IMR-90 (cell line): ENCODE measurements around the gene GOLGA8Q. TPM values are rescaled to one million over a fixed set of nuclear protein-coding genes. Genes with fewer than 3 reads are reported as not detected.
"Not testable (repeated sequence)": the region's sequence is repeated elsewhere in the genome, so short reads cannot be mapped to it uniquely, and the experiment has no call there.

ENCODE experiments used
- ATAC-seq: fragments of 200-7000 bp; cut with Tn5 transposase; 2 replicates; pipeline ENCODE4 v1.9.1; 2020; ENCODE audit warnings: low read depth, mild to moderate bottlenecking, moderate library complexity
- BruUV-seq: library from RNA; stranded (reverse); fragments of 400-500 nt; replicated peaks from 2 replicates; lab custom pipeline; 2021; lab: Mats Ljungman, UMichigan
- CTCF ChIA-PET: fragments of 300-600 bp; formaldehyde crosslinking; extraction: SDS; loops from one replicate; lab custom pipeline; 2021; ENCODE audit warnings: antibody characterized with exemption; lab: Yijun Ruan, JAX
- POLR2A ChIA-PET: fragments of 300-600 bp; sonication (Branson Sonifier 250); formaldehyde crosslinking; loops from one replicate; lab custom pipeline; 2022; ENCODE audit warnings: antibody characterized with exemption; ENCODE audit not compliant: unreplicated experiment; lab: Charles Lee
- DNase-seq: peaks from one replicate; pipeline ENCODE4 v3.0.0; 2013
- H2AFZ ChIP-seq: replicated peaks from 2 replicates; pipeline ENCODE3; 2013; ENCODE audit warnings: low read length, mild to moderate bottlenecking; ENCODE audit not compliant: poor library complexity
- H2AK5ac ChIP-seq: 2 replicates; pipeline ENCODE4 v1.6.1; 2013; ENCODE audit warnings: low read depth, low read length, inconsistent platforms
- H2AK9ac ChIP-seq: replicated peaks from 2 replicates; pipeline ENCODE3; 2013; ENCODE audit warnings: mild to moderate bottlenecking, low read depth, low read length, moderate library complexity; ENCODE audit not compliant: poor library complexity
- H2BK120ac ChIP-seq: 2 replicates; pipeline ENCODE4 v1.6.1; 2013; ENCODE audit warnings: low read depth, low read length, inconsistent platforms
- H2BK15ac ChIP-seq: 3 replicates; pipeline ENCODE4 v1.6.1; 2013; ENCODE audit warnings: low read depth, low read length, inconsistent platforms
- H2BK20ac ChIP-seq: 2 replicates; pipeline ENCODE4 v1.6.1; 2013; ENCODE audit warnings: low read depth, mild to moderate bottlenecking, inconsistent platforms, low read length, moderate library complexity
- H2BK5ac ChIP-seq: 2 replicates; pipeline ENCODE4 v1.6.1; 2013; ENCODE audit warnings: mild to moderate bottlenecking, low read depth, low read length, inconsistent platforms; ENCODE audit not compliant: poor library complexity, severe bottlenecking
- H3K14ac ChIP-seq: replicated peaks from 2 replicates; pipeline ENCODE4 v1.6.1; 2013; ENCODE audit warnings: low read depth, low read length, inconsistent platforms
- H3K18ac ChIP-seq: 2 replicates; pipeline ENCODE4 v1.6.1; 2013; ENCODE audit warnings: low read depth, low read length, control low read depth
- H3K23ac ChIP-seq: 2 replicates; pipeline ENCODE4 v1.6.1; 2013; ENCODE audit warnings: low read depth, low read length, inconsistent platforms
- H3K27ac ChIP-seq: 2 replicates; pipeline ENCODE4 v1.5.1; 2013; ENCODE audit warnings: mild to moderate bottlenecking, control low read depth, low read length; ENCODE audit not compliant: insufficient read depth
- H3K27me3 ChIP-seq: 2 replicates; pipeline ENCODE4 v1.6.1; 2013; ENCODE audit warnings: low read length; ENCODE audit not compliant: control insufficient read depth, insufficient read depth
- H3K36me3 ChIP-seq: 2 replicates; pipeline ENCODE4 v1.6.1; 2013; ENCODE audit warnings: low read length, mixed read lengths; ENCODE audit not compliant: control insufficient read depth, insufficient read depth
- H3K4ac ChIP-seq: 2 replicates; pipeline ENCODE4 v1.6.1; 2013; ENCODE audit warnings: low read depth, low read length, inconsistent platforms
- H3K4me1 ChIP-seq: 2 replicates; pipeline ENCODE4 v1.6.1; 2013; ENCODE audit warnings: low read length, mixed read lengths; ENCODE audit not compliant: control insufficient read depth, insufficient read depth
- H3K4me2 ChIP-seq: 2 replicates; pipeline ENCODE4 v1.6.1; 2013; ENCODE audit warnings: low read depth, mild to moderate bottlenecking, control low read depth, low read length, moderate library complexity
- H3K4me3 ChIP-seq: 2 replicates; pipeline ENCODE4 v1.5.1; 2013; ENCODE audit warnings: low read depth, mild to moderate bottlenecking, control low read depth, low read length, moderate library complexity; ENCODE audit not compliant: insufficient read depth
- H3K56ac ChIP-seq: 2 replicates; pipeline ENCODE4 v1.6.1; 2013; ENCODE audit warnings: low read length, inconsistent platforms; ENCODE audit not compliant: insufficient read depth; ENCODE audit errors: extremely low read depth
- H3K79me1 ChIP-seq, 2 experiments: 2 replicates each; pipeline ENCODE4 v1.6.1; 2013; ENCODE audit warnings: low read length in 2 of 2, inconsistent platforms in 1 of 2, low read depth in 1 of 2
- H3K9ac ChIP-seq: 2 replicates; pipeline ENCODE4 v1.6.1; 2013; ENCODE audit warnings: low read depth, low read length, control low read depth
- H3K9me1 ChIP-seq: 2 replicates; pipeline ENCODE4 v1.6.1; 2013; ENCODE audit warnings: low read length, inconsistent platforms; ENCODE audit not compliant: insufficient read depth
- H3K9me3 ChIP-seq: 2 replicates; pipeline ENCODE4 v1.6.1; 2013; ENCODE audit warnings: low read length; ENCODE audit not compliant: control insufficient read depth, insufficient read depth
- H4K20me1 ChIP-seq: 2 replicates; pipeline ENCODE4 v1.6.1; 2013; ENCODE audit warnings: low read length, inconsistent platforms; ENCODE audit not compliant: insufficient read depth
- H4K5ac ChIP-seq: 2 replicates; pipeline ENCODE4 v1.6.1; 2013; ENCODE audit warnings: mild to moderate bottlenecking, low read depth, low read length, control low read depth
- H4K8ac ChIP-seq, 2 experiments: 2 replicates each; pipeline ENCODE4 v1.6.1; 2013; ENCODE audit warnings: low read depth in 2 of 2, low read length in 2 of 2, control low read depth in 1 of 2, inconsistent platforms in 1 of 2
- H4K91ac ChIP-seq: 2 replicates; pipeline ENCODE4 v1.6.1; 2013; ENCODE audit warnings: low read depth, low read length, inconsistent platforms; ENCODE audit not compliant: insufficient read depth
- WGBS, 2 experiments: methylation state at CpG; one replicate each; pipeline versions ENCODE4 v1.1.5 to v1.1.7; 2013; ENCODE audit warnings: missing lambda C conversion rate in 2 of 2; ENCODE audit not compliant: insufficient read length in 1 of 2; ENCODE audit errors: extremely low coverage in 2 of 2; 5-methylcytosine and 5-hydroxymethylcytosine counted together
- dilution Hi-C: fragments of 300-500 bp; cut with HindIII; formaldehyde crosslinking; loops from one replicate; pipeline ENCODE4 v1.14.3; 2018; ENCODE audit warnings: low sequenced_read_pairs; ENCODE audit not compliant: unreplicated experiment
- in situ Hi-C: fragments of 300-500 bp; cut with MboI; formaldehyde crosslinking; loops from 3 replicates; pipeline ENCODE4 v1.14.3; 2019; ENCODE audit warnings: low sequenced_read_pairs, inconsistent platforms, mixed read lengths
- intact Hi-C: fragments of 100-400 bp; cut with micrococcal nuclease; formaldehyde crosslinking; loops from 2 replicates; pipeline ENCODE4 v1.10.0; 2022
- polyA plus RNA-seq, 3 experiments: library from polyadenylated mRNA; depleted of rRNA; stranded (reverse); fragments of >200 nt; gene quantifications; 2 replicates each; pipeline ENCODE4 v1.2.3, GENCODE V29; 2012; ENCODE audit warnings: low replicate concordance in 1 of 3
- total RNA-seq: library from RNA; depleted of rRNA; stranded (reverse); fragments of >200 nt; gene quantifications from 2 replicates; pipeline ENCODE4 v1.2.3, GENCODE V29; 2012

GOLGA8Q gene
- total and polyA plus RNA-seq, 2 of the 4 experiments (the other 2 are of a cell fraction): 0.18 to 0.55 TPM

- dilution Hi-C loops, H3K14ac ChIP-seq, H3K9ac ChIP-seq, H3K4ac ChIP-seq, H3K4me1 ChIP-seq, H3K27ac ChIP-seq, H4K5ac ChIP-seq, H3K9me1 ChIP-seq, H3K18ac ChIP-seq, H2BK120ac ChIP-seq, H3K56ac ChIP-seq, H4K8ac ChIP-seq, H3K9me3 ChIP-seq, CTCF ChIA-PET, in situ Hi-C loops, H4K20me1 ChIP-seq, ATAC-seq, H3K4me2 ChIP-seq, H2BK20ac ChIP-seq, intact Hi-C loops, H4K91ac ChIP-seq, H3K23ac ChIP-seq, H2AK9ac ChIP-seq, POLR2A ChIA-PET, H3K27me3 ChIP-seq, BruUV-seq, H3K79me1 ChIP-seq, H2BK5ac ChIP-seq, H3K36me3 ChIP-seq, DNase-seq, H3K4me3 ChIP-seq, H2AFZ ChIP-seq, H2AK5ac ChIP-seq, H2BK15ac ChIP-seq: not testable (repeated sequence)
- WGBS, 2 experiments: no CpG with 5 or more reads among the region's 4 CpGs
Observed at GRCh38 chr15:30580716-30581115, 28.9 kb downstream of the GOLGA8Q start.

GRCh38 chr15:30598953-30599352 is 47.1 kb downstream of the GOLGA8Q start:
- dilution Hi-C loops, H2BK15ac ChIP-seq, BruUV-seq, POLR2A ChIA-PET, H2BK20ac ChIP-seq, in situ Hi-C loops, H3K9me1 ChIP-seq, CTCF ChIA-PET, H2AK5ac ChIP-seq, H3K36me3 ChIP-seq, H4K5ac ChIP-seq, H3K27me3 ChIP-seq, H2AK9ac ChIP-seq, H3K18ac ChIP-seq, H3K4me1 ChIP-seq, H3K9me3 ChIP-seq, intact Hi-C loops, H2AFZ ChIP-seq, H3K27ac ChIP-seq, H3K9ac ChIP-seq, H4K8ac ChIP-seq, H3K4me3 ChIP-seq, H4K20me1 ChIP-seq, H3K4me2 ChIP-seq, H3K79me1 ChIP-seq, H2BK120ac ChIP-seq, H3K23ac ChIP-seq, H3K56ac ChIP-seq, H2BK5ac ChIP-seq, H3K4ac ChIP-seq, H3K14ac ChIP-seq, H4K91ac ChIP-seq, DNase-seq, ATAC-seq: not testable (repeated sequence)
- WGBS, 2 experiments: no CpG with 5 or more reads among the region's 2 CpGs
